Activated CD4-positive, alpha-beta T cell treated with anti-CD3 and anti-CD28 coated beads for 1 hour (primary cell): ENCODE data around the gene CHAF1A.

ENCODE experiments used
- DNase-seq: peaks from one replicate; pipeline ENCODE4 v3.0.0-alpha.2; 2020

Gene CHAF1A

GRCh38 chr19:4379383-4380253, 22.8 kb upstream of the CHAF1A start:
- DNase-seq = no peak

GRCh38 chr19:4380254-4380727, 22.1 kb upstream of the CHAF1A start:
- DNase-seq = peak; percentile 50

DNA sequence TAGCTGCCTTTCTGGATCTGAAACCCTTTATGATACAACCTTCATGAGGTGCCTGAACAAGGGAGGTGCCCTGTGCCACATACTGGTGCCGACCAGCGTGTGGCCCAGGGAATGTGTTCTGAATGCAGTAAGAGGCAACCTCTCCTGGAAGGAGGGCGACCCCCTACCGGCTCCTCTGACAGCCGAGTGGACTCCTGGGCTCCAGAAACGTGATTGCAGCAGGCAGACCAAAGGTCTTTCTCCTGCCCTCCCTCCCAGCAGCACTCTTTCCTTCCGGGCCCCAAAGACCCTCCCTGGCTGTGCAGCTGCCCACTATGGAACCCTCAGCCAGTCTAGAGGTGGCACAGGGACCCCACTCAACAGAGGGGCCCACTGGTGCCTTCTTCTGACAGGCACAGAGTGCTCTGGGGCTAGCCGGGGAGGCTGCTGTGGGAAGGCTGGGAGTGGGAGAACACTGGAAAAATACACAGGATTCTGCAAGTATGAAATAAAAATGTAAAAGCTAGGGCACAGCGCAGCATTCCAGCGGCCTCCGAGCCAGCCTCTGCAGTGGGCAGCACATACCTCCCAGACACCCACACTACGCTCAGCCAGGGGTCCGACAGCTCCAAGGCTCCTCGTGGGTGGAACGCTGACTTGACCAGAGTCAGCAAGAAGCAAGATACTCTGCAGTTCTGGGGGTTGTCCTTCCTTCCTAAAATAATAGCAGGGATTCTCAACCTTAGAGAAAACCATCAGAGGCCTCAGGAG, 17.0 kb upstream of the CHAF1A start:
- no peak for DNase-seq

DNA sequence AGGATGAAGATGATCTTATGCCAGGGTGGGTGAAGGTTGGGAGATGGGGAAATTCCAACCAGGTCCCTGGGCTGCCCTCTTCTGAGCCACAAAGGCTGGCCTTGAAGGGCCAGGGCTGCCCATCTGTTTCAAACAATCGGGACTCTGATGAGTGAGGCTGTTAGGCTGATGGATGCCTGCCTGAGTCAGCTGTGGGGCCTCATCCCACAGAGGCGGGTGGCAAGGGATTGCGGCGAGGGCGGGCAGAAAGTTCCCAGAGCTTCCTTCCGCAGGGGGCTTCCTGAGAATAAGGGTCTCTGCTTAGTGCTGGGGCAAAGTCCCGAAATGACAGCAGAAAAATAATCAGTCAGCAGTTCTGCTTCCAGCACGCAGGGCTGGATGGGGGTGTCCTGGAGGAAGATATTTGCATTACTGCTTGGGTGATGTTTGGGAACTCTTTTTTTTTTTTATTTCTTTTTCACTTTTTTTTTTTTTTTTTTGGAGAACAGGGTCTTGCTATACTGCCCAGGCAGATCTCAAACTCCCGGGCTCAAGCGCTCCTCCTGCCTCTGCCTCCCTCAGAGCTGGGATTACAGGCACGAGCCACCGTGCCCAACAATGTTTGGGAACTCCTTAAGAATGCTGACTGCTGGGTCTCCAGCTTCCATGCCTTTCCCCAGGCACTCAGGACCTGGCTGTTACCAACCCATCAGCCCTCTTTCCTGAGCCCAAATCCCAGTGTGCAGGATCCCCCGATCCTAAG, 16.2 kb upstream of the CHAF1A start:
- DNase-seq = no peak

GRCh38 chr19:4388337-4389063, 13.9 kb upstream of the CHAF1A start:
- no peak for DNase-seq

DNA sequence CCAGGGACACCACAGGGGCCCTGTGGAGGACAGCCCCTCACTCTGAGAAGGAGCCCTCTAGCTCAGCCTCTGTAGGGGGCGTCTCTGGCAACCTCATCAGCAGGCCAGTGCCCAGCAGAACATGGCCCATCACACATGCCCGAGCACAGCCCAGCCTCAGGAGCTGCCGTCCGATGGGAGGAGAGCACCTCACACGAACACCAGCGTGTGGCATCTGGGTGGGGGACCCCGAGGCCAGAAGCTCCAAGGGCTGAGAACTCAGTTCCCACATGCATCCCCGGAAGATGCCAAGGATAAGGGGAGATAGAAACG, 13.4 kb upstream of the CHAF1A start:
- no peak for DNase-seq

- no peak for DNase-seq
Measured at GRCh38 chr19:4389511-4390016, 12.9 kb upstream of the CHAF1A start.

- no peak for DNase-seq
Measured at GRCh38 chr19:4390017-4390566, 12.3 kb upstream of the CHAF1A start.

- no peak for DNase-seq
Measured at GRCh38 chr19:4390567-4391305, 11.7 kb upstream of the CHAF1A start.

GRCh38 chr19:4391306-4391693, 11.1 kb upstream of the CHAF1A start:
- no peak for DNase-seq

DNA sequence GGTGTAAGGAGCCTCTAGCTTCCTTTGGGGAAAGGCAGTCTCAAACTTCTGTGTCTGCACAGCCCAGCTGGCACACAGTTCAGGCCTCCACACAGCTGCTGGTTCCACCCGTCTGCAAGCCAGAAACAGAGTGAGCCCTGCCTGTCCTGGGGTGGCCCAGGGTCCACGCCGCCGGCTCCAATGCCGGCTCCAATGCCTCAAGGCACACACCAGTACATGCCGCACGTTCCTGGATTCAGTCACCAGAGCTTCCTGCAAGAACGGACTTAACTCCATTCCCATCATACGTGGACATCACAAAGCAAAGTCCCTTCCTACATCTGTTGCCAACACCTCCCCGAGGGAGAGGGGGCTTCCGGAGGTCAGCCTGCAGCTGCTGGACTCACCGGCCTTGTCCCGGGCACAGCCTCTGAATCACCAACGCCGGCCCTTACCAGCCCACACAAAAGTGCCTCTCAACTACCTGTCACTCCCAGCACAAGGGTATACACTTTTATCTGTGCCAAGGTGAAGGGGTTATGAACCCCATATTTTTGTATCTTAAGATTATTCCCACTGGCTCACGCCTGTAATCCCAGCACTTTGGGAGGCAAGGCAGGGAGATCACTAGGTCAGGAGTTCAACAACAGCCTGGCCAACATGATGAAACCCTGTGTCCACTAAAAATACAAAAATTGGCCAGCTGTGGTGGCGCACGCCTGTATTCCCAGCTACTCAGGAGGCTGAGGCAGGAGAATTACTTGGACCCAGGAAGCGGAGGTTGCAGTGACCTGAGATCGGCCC, 10.5 kb upstream of the CHAF1A start:
- DNase-seq = no peak

- DNase-seq = no peak
Measured at GRCh38 chr19:4393947-4394590, 8.4 kb upstream of the CHAF1A start.

- DNase-seq = no peak
Measured at GRCh38 chr19:4396949-4397783, 5.3 kb upstream of the CHAF1A start.

GRCh38 chr19:4399812-4400134, 2.7 kb upstream of the CHAF1A start:
- no peak for DNase-seq

GRCh38 chr19:4400135-4400936, 2.1 kb upstream of the CHAF1A start, which contains the start of gene SH3GL1:
SH3GL1 (minus strand) TSS chr19:4400547; CDS start chr19:4400368, 179 bp downstream.
- DNase-seq = peak; percentile 92

DNA sequence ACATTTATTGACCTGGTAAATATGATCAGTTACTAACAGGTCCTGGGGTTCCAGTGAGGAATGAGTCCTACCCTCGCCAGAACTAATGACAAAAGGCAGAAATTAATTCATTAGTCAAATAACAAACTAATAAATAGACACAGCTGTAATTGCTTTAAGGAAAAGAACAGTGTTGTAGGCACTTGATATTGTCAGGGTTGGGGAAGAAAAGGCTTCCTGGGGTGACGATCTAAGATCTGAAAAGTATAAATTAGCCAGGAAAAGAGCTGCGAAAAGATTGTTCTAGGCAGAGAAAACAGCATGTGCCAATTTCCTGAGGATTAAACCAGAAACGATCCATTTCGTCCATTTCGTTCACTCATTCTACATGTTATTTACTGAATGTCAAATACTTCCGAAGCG, 670 bp upstream of the CHAF1A start:
- no peak for DNase-seq

GRCh38 chr19:4403005-4403761, 743 bp downstream of the CHAF1A start:
- no peak for DNase-seq

DNA sequence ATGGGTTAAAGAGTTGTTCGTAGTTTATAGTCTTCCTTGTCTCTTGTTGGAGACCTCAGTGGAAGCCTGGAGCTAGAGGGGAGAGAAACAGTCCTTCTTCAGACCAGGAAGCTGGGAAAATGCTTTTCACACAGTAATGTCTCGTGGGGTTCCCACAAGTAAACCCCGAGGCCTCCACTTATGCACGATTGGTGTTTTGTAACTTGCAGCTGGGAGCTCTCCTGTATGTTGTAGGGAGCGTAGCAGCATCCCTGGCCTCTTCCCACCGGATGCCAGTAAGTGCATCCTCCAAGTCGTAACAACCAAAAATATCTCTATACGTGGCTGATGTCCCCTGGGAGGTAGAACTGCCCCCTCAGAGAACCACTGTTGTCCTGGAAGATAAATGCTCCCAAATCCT, 3.5 kb downstream of the CHAF1A start:
- DNase-seq = no peak
